BLaER1 (cell line): ENCODE measurements around the gene SLC38A8.

Experiments
- H3K27ac ChIP-seq: shearing (Covaris generic); formaldehyde crosslinking; 2 replicates; pipeline ENCODE4 v1.8.1; 2022
- H3K27me3 ChIP-seq: shearing (Covaris generic); formaldehyde crosslinking; 2 replicates; pipeline ENCODE4 v1.8.1; 2022
- H3K36me3 ChIP-seq: shearing (Covaris generic); formaldehyde crosslinking; 2 replicates; pipeline ENCODE4 v1.8.1; 2022
- H3K4me1 ChIP-seq: shearing (Covaris generic); formaldehyde crosslinking; 2 replicates; pipeline ENCODE4 v1.8.1; 2022
- H3K4me2 ChIP-seq: shearing (Covaris generic); formaldehyde crosslinking; 2 replicates; pipeline ENCODE4 v1.8.1; 2022
- H3K4me3 ChIP-seq: shearing (Covaris generic); formaldehyde crosslinking; 2 replicates; pipeline ENCODE4 v1.8.1; 2022
- H3K9ac ChIP-seq: shearing (Covaris generic); formaldehyde crosslinking; 2 replicates; pipeline ENCODE4 v1.8.1; 2022
- H3K9me3 ChIP-seq: shearing (Covaris generic); formaldehyde crosslinking; 2 replicates; pipeline ENCODE4 v1.8.1; 2022
- H4K20me1 ChIP-seq: shearing (Covaris generic); formaldehyde crosslinking; 2 replicates; pipeline ENCODE4 v1.8.1; 2022
- Cebpa-rat ChIP-seq: shearing (Covaris generic); IDR thresholded peaks from 2 replicates; pipeline ENCODE4 v1.8.1; 2022

Gene SLC38A8

GRCh38 chr16:83969771-83970429, 72.7 kb downstream of the SLC38A8 start:
- Histone ChIP-seq H3K27ac (no peak overlapping the region), H3K4me1 (peaks cover 12% of the 10 kb centered on the region; the same call in 1 of the 2 replicates), H3K4me3 (no peak overlapping the region), H4K20me1 (no peaks in the 10 kb centered on the region), H3K27me3 (peaks cover 23% of the 10 kb centered on the region), H3K9ac (no peak overlapping the region), H3K4me2 (no peak overlapping the region), H3K36me3 (no peaks in the 10 kb centered on the region), H3K9me3 (no peaks in the 10 kb centered on the region)
- TF ChIP-seq Cebpa-rat, result no peak

- H4K20me1 ChIP-seq, result no peaks in the 10 kb centered on the region
- H3K4me2 ChIP-seq, result no peak overlapping the region
These were observed 73.5 kb downstream of the SLC38A8 start for GRCh38 chr16:83968891-83969649.

GRCh38 chr16:83968306-83968851, 74.2 kb downstream of the SLC38A8 start:
- no peak for TF ChIP-seq Cebpa-rat
- H3K36me3 ChIP-seq, result no peaks in the 10 kb centered on the region
- H4K20me1 ChIP-seq, result no peaks in the 10 kb centered on the region
- H3K27me3 ChIP-seq, result peaks cover 23% of the 10 kb centered on the region
- H3K9me3 ChIP-seq, result no peaks in the 10 kb centered on the region
- H3K4me1 ChIP-seq, result no peaks in the 10 kb centered on the region
- no peak overlapping the region for H3K4me2 ChIP-seq
- H3K27ac ChIP-seq, result no peak overlapping the region
- H3K9ac ChIP-seq, result no peak overlapping the region
- no peak overlapping the region for H3K4me3 ChIP-seq

More at GRCh38 chr16:83968891-83969649, 73.5 kb downstream of the SLC38A8 start:
- no peak for TF ChIP-seq Cebpa-rat
- Histone ChIP-seq H3K9ac (no peak overlapping the region), H3K4me3 (no peak overlapping the region), H3K9me3 (no peaks in the 10 kb centered on the region), H3K27me3 (peaks cover 23% of the 10 kb centered on the region), H3K4me1 (peaks cover 3% of the 10 kb centered on the region; the same call in 1 of the 2 replicates), H3K36me3 (no peaks in the 10 kb centered on the region), H3K27ac (no peak overlapping the region)

- Histone ChIP-seq H3K9me3 (no peaks in the 10 kb centered on the region), H3K4me3 (no peak within 1 kb of the TSS), H3K4me1 (no peaks in the 10 kb centered on the region), H3K4me2 (no peak within 1 kb of the TSS), H4K20me1 (no peaks in the 10 kb centered on the region), H3K36me3 (no peaks in the 10 kb centered on the region), H3K9ac (no peak within 1 kb of the TSS), H3K27ac (no peak within 1 kb of the TSS), H3K27me3 (peaks cover 23% of the 10 kb centered on the region)
- TF ChIP-seq Cebpa-rat, result no peak
These were observed 74.7 kb downstream of the SLC38A8 start, which contains the start of gene NECAB2 for GRCh38 chr16:83967838-83968305. Gene NECAB2 (plus strand): TSS chr16:83968244. CDS start chr16:83968649, 405 bp downstream.

DNA sequence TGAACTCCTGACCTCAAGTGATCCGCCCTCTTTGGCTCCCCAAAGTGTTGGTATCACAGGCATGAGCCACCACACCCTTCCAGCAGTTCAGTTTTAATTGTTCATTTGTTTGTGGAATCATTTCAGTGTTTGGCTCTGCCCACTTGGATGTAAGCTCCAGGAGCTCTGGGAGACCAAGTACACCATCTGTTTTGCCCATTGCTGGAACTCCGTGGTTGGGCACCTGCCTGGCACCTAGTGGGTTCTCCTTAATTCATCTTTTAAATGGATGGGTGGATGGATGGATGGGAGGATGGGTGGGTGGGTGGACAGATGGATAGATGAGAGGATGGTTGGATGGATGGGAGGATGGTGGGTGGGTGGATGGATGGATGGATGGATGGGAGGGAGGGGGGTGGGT, 75.5 kb downstream of the SLC38A8 start:
- no peaks in the 10 kb centered on the region for H3K9me3 ChIP-seq
- no peak overlapping the region for H3K4me2 ChIP-seq
- H3K27ac ChIP-seq, result no peak overlapping the region
- no peak for TF ChIP-seq Cebpa-rat
- no peaks in the 10 kb centered on the region for H3K36me3 ChIP-seq
- no peak overlapping the region for H3K9ac ChIP-seq
- H3K27me3 ChIP-seq, result peaks cover 23% of the 10 kb centered on the region
- H3K4me1 ChIP-seq, result no peaks in the 10 kb centered on the region
- no peaks in the 10 kb centered on the region for H4K20me1 ChIP-seq
- no peak overlapping the region for H3K4me3 ChIP-seq

GRCh38 chr16:83966153-83966696, 76.4 kb downstream of the SLC38A8 start:
- Histone ChIP-seq H3K27me3 (peaks cover 23% of the 10 kb centered on the region), H3K27ac (no peak overlapping the region), H4K20me1 (no peaks in the 10 kb centered on the region), H3K4me2 (no peak overlapping the region), H3K9me3 (no peaks in the 10 kb centered on the region), H3K4me3 (no peak overlapping the region), H3K9ac (no peak overlapping the region), H3K36me3 (no peaks in the 10 kb centered on the region), H3K4me1 (no peaks in the 10 kb centered on the region)
- TF ChIP-seq Cebpa-rat, result no peak

DNA sequence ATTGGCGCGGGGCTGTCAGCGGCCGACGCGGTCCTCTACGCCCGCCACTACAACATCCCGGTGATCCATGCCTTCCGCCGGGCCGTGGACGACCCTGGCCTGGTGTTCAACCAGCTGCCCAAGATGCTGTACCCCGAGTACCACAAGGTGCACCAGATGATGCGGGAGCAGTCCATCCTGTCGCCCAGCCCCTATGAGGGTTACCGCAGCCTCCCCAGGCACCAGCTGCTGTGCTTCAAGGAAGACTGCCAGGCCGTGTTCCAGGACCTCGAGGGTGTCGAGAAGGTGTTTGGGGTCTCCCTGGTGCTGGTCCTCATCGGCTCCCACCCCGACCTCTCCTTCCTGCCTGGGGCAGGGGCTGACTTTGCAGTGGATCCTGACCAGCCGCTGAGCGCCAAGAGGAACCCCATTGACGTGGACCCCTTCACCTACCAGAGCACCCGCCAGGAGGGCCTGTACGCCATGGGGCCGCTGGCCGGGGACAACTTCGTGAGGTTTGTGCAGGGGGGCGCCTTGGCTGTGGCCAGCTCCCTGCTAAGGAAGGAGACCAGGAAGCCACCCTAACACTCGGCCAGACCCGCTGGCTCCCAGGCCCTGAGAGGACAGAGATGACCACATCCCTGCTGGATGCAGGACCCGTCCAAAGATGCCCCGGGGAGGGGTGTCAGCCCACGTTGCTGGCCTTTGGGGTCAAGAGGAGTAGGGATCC, 77.0 kb downstream of the SLC38A8 start:
- no peak for TF ChIP-seq Cebpa-rat
- H3K9ac ChIP-seq, result no peak overlapping the region
- no peaks in the 10 kb centered on the region for H3K9me3 ChIP-seq
- no peaks in the 10 kb centered on the region for H3K4me1 ChIP-seq
- H3K27ac ChIP-seq, result no peak overlapping the region
- H3K27me3 ChIP-seq, result peaks cover 23% of the 10 kb centered on the region
- no peaks in the 10 kb centered on the region for H3K36me3 ChIP-seq
- no peak overlapping the region for H3K4me3 ChIP-seq
- H3K4me2 ChIP-seq, result no peak overlapping the region
- no peaks in the 10 kb centered on the region for H4K20me1 ChIP-seq

DNA sequence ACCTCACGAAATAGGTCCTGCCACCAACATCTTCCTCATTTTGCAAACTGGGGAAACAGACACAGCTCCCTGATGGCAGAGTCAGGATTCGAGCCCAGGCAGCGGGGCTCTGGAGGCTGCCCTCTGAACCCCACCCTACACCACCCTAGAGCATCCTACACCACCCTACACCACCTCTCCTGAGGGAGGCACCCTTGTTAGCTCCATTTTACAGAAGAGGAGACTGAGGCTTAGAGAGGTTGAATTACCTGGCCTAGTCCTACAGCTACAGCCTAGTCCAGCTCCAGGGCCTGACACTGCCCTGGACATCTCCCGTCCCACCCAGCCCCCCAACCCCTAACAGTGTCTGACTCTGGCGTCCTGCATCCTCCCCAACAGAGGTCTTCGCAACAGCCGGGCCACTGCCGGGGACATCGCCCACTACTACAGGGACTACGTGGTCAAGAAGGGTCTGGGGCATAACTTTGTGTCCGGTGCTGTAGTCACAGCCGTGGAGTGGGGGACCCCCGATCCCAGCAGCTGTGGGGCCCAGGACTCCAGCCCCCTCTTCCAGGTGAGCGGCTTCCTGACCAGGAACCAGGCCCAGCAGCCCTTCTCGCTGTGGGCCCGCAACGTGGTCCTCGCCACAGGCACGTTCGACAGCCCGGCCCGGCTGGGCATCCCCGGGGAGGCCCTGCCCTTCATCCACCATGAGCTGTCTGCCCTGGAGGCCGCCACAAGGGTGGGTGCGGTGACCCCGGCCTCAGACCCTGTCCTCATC, 77.7 kb downstream of the SLC38A8 start:
- Histone ChIP-seq H4K20me1 (no peaks in the 10 kb centered on the region), H3K9ac (no peak overlapping the region), H3K4me1 (no peaks in the 10 kb centered on the region), H3K27me3 (peaks cover 17% of the 10 kb centered on the region), H3K4me3 (no peak overlapping the region), H3K4me2 (no peak overlapping the region), H3K36me3 (no peaks in the 10 kb centered on the region), H3K27ac (no peak overlapping the region), H3K9me3 (no peaks in the 10 kb centered on the region)
- no peak for TF ChIP-seq Cebpa-rat
